ENCODE results near the gene PSTPIP2.

Gene PSTPIP2

DNA sequence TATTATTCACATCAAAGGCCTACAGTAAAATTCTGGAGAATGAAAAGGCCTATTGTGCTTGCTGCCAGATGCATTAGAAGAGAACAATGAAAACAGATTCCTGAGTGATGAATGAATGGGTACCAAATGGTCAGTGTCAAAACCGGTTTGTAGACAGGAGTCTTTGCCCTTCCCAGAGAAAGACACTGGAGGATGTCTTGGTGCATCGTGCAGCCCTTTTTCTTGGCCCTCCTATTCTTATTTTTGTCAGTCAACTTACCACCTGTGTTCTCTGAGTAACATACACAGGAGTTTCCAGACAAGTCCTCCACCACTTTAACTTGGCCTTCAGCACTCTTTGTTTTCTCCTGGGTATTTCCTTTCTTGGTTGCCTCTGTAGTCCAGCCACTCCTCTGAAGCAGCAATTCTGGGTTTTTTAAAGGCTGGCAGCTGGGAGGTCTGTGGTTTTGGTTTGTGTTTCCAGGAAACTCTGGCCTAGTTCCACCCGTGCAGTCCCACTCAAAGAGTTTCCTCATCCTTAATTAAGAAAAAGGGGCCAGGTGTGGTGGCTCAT lies 29.4 kb downstream of the PSTPIP2 start:
- Histone ChIP-seq H4K12ac (ENCODE audit: low read depth, low read length) (no peak overlapping the region), H3K36me3 (ENCODE audit: control insufficient read depth in 1 of 2, insufficient read depth in 2 of 2, low read length in 2 of 2) (peaks cover 5 to 7% of the 10 kb centered on the region in 2 experiments), H2BK120ac (ENCODE audit: insufficient read depth, low read length, poor library complexity) (peak overlapping the region; percentile 82), H4K8ac (ENCODE audit: low read depth, low read length) (peak overlapping the region; percentile 39), H3K4ac (ENCODE audit: low read depth, low read length) (no peak overlapping the region), H2AK5ac (ENCODE audit: low read length) (no peak overlapping the region), H3K4me3 (ENCODE audit: low read depth, low read length) (no peak overlapping the region), H3K9ac (ENCODE audit: low read length) (no peak overlapping the region), H3K9me3 (ENCODE audit: insufficient read depth, low read depth, low read length) (no peaks in the 10 kb centered on the region), H2AFZ (ENCODE audit: insufficient read depth, low read length, poor library complexity) (no peak overlapping the region), H3K18ac (ENCODE audit: low read length) (no peak overlapping the region), H3K27me3 (ENCODE audit: insufficient read depth, low read length) (no peaks in the 10 kb centered on the region), H4K91ac (ENCODE audit: low read depth, low read length) (peak overlapping the region; percentile 57), H2BK12ac (ENCODE audit: low read length) (peak overlapping the region; percentile 29), H3K27ac (ENCODE audit: low read depth, low read length) (peak overlapping the region; percentile 93), H3K23ac (ENCODE audit: low read length) (no peak overlapping the region), H3K79me2 (ENCODE audit: control insufficient read depth, insufficient read depth, low read length, poor library complexity) (peaks cover 6% of the 10 kb centered on the region), H3K79me1 (ENCODE audit: low read length) (peaks cover 33% of the 10 kb centered on the region), H2BK5ac (ENCODE audit: low read depth, low read length, poor library complexity) (peak overlapping the region; percentile 46), H3K4me2 (ENCODE audit: low read length) (peak overlapping the region; percentile 34), H3K14ac (ENCODE audit: low read length) (no peak overlapping the region), H3K4me1 (ENCODE audit: control insufficient read depth in 1 of 2, insufficient read depth in 2 of 2, low read length in 2 of 2) (peaks cover 30 to 35% of the 10 kb centered on the region in 2 experiments)
- no CpG with 5 or more reads among the region's 3 CpGs for WGBS (ENCODE audit: extremely low coverage, insufficient coverage, insufficient read length)
- no peak for DNase-seq

DNA sequence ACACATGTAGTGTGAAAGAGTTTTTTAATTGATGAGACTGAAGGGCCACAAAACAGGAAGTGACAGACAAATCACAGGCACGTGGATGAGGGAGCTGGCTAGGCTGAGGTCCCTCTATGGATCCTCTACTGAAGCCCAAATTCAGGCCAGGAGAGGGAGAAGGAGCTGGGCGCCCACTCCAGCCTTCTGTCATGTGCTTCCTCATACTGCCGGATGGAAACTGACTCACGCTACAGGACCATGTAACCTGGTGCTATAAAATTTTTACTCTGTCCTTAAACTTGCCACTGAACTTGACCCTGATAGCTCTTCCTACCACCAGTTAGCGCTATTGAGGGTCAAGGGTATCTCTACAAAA lies 31.3 kb downstream of the PSTPIP2 start:
- Histone ChIP-seq H3K4me3 (ENCODE audit: low read depth, low read length) (no peak overlapping the region), H4K12ac (ENCODE audit: low read depth, low read length) (no peak overlapping the region), H4K8ac (ENCODE audit: low read depth, low read length) (peak overlapping the region; percentile 62), H4K91ac (ENCODE audit: low read depth, low read length) (peak overlapping the region; percentile 88), H3K4me1 (ENCODE audit: control insufficient read depth in 1 of 2, insufficient read depth in 2 of 2, low read length in 2 of 2) (peaks cover 27 to 29% of the 10 kb centered on the region in 2 experiments), H2BK5ac (ENCODE audit: low read depth, low read length, poor library complexity) (peak overlapping the region; percentile 76), H3K36me3 (ENCODE audit: control insufficient read depth in 1 of 2, insufficient read depth in 2 of 2, low read length in 2 of 2) (peaks cover 5 to 7% of the 10 kb centered on the region in 2 experiments), H3K14ac (ENCODE audit: low read length) (peak overlapping the region; percentile 64), H2BK12ac (ENCODE audit: low read length) (peak overlapping the region; percentile 81), H3K4ac (ENCODE audit: low read depth, low read length) (peak overlapping the region; percentile 80), H3K27ac (ENCODE audit: low read depth, low read length) (peak overlapping the region; percentile 91), H3K9me3 (ENCODE audit: insufficient read depth, low read depth, low read length) (no peaks in the 10 kb centered on the region), H3K4me2 (ENCODE audit: low read length) (peak overlapping the region; percentile 9), H2AFZ (ENCODE audit: insufficient read depth, low read length, poor library complexity) (no peak overlapping the region), H3K23ac (ENCODE audit: low read length) (no peak overlapping the region), H3K18ac (ENCODE audit: low read length) (peak overlapping the region; percentile 87), H3K79me1 (ENCODE audit: low read length) (peaks cover 31% of the 10 kb centered on the region), H3K79me2 (ENCODE audit: control insufficient read depth, insufficient read depth, low read length, poor library complexity) (peaks cover 4% of the 10 kb centered on the region), H2BK120ac (ENCODE audit: insufficient read depth, low read length, poor library complexity) (peak overlapping the region; percentile 81), H3K9ac (ENCODE audit: low read length) (no peak overlapping the region), H2AK5ac (ENCODE audit: low read length) (peak overlapping the region; percentile 85), H3K27me3 (ENCODE audit: insufficient read depth, low read length) (no peaks in the 10 kb centered on the region)
- no peak for DNase-seq
- WGBS (ENCODE audit: extremely low coverage, insufficient coverage, insufficient read length), result no CpG with 5 or more reads among the region's 5 CpGs

DNA sequence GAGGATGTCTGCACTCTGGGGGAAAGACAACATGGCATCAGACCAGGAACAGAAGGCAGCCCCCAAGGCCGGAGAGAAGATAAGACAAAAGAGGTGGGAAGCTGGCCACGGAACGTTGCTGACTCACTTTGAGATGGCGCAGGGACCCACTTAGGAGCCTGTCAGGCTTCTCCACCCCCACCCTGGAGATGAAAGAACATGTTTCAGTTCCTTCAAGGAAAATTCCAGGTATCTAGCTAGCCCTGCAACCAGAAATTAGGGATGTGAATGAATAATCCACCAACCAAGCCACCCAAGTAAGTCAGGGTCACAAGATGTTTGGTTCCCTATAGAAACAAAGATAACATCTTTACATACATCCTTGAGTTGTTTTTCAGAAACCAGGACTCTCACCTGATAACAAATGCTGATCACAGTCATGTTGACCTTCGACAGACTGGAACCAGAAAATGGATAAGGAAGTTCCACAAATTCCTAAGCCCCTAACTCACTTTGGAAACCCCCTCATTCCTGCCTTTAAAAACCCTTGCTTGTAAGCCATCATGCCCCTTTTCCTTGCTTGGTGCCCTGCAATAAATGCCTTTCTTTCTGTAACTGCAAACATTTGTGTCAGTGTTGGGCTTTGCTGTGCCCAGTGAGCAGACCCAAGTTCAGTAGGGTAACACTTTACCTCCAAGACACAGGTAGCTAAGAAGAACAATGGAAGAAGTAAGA lies 31.9 kb downstream of the PSTPIP2 start:
- H3K36me3 ChIP-seq (ENCODE audit: control insufficient read depth in 1 of 2, insufficient read depth in 2 of 2, low read length in 2 of 2), result peaks cover 5 to 9% of the 10 kb centered on the region in 2 experiments
- H3K9ac ChIP-seq (ENCODE audit: low read length), result no peak overlapping the region
- H4K12ac ChIP-seq (ENCODE audit: low read depth, low read length), result no peak overlapping the region
- peak overlapping the region; percentile 6 for H4K8ac ChIP-seq (ENCODE audit: low read depth, low read length)
- H2AFZ ChIP-seq (ENCODE audit: insufficient read depth, low read length, poor library complexity), result no peak overlapping the region
- no peak overlapping the region for H2AK5ac ChIP-seq (ENCODE audit: low read length)
- H3K14ac ChIP-seq (ENCODE audit: low read length), result peak overlapping the region; percentile 37
- peak overlapping the region; percentile 81 for H2BK12ac ChIP-seq (ENCODE audit: low read length)
- DNase-seq, result no peak
- H3K79me1 ChIP-seq (ENCODE audit: low read length), result peaks cover 31% of the 10 kb centered on the region
- peak overlapping the region; percentile 9 for H3K4me2 ChIP-seq (ENCODE audit: low read length)
- WGBS (ENCODE audit: extremely low coverage, insufficient coverage, insufficient read length), result no CpG with 5 or more reads among the region's 5 CpGs
- H3K27ac ChIP-seq (ENCODE audit: low read depth, low read length), result peak overlapping the region; percentile 91
- H3K9me3 ChIP-seq (ENCODE audit: insufficient read depth, low read depth, low read length), result no peaks in the 10 kb centered on the region
- H3K79me2 ChIP-seq (ENCODE audit: control insufficient read depth, insufficient read depth, low read length, poor library complexity), result peaks cover 4% of the 10 kb centered on the region
- peak overlapping the region; percentile 42 for H3K18ac ChIP-seq (ENCODE audit: low read length)
- peak overlapping the region; percentile 88 for H4K91ac ChIP-seq (ENCODE audit: low read depth, low read length)
- H3K4ac ChIP-seq (ENCODE audit: low read depth, low read length), result peak overlapping the region; percentile 19
- no peak overlapping the region for H3K4me3 ChIP-seq (ENCODE audit: low read depth, low read length)
- H2BK5ac ChIP-seq (ENCODE audit: low read depth, low read length, poor library complexity), result peak overlapping the region; percentile 76
- no peaks in the 10 kb centered on the region for H3K27me3 ChIP-seq (ENCODE audit: insufficient read depth, low read length)
- H2BK120ac ChIP-seq (ENCODE audit: insufficient read depth, low read length, poor library complexity), result peak overlapping the region; percentile 81
- H3K4me1 ChIP-seq (ENCODE audit: control insufficient read depth in 1 of 2, insufficient read depth in 2 of 2, low read length in 2 of 2), result peaks cover 27 to 29% of the 10 kb centered on the region in 2 experiments
- no peak overlapping the region for H3K23ac ChIP-seq (ENCODE audit: low read length)

DNA sequence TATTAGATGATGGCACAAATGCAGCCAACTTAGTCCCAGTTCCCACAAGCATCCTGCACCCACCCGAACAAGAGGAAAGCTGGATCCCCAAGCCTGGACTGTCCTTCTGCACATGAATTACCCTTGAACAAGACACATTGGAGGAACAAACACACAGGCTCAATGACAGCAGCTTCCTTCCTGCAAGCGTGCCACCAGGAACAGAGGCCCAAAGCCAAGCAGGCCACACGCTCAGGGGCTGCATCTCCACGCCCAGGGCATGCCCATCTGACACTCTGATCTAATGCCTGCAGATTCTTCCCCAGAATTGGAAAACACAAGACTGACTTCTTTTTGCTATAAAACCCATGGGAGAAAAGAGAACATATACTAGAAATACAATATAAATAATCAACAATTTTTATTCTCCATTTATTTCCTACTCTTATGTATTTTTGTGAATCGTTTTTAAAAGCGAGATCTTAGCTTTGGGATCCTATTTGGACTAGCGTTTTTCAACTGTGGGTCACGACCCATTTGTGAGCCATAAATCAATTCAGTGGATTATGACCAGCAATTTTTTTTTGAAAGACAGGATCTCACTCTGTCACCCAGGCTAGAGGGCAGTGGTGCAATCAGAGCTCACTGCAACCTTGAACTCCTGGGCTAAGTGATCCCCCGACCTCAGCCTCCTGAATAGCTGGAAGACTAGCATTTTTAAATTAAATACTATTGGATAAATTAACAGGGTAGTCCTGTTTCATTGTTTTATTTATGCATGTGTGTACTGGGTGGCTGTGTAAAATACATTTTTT lies 34.4 kb downstream of the PSTPIP2 start:
- DNase-seq, result no peak
- H2BK5ac ChIP-seq (ENCODE audit: low read depth, low read length, poor library complexity), result no peak overlapping the region
- no peak overlapping the region for H4K12ac ChIP-seq (ENCODE audit: low read depth, low read length)
- no peak overlapping the region for H2BK12ac ChIP-seq (ENCODE audit: low read length)
- H2AFZ ChIP-seq (ENCODE audit: insufficient read depth, low read length, poor library complexity), result no peak overlapping the region
- H3K9ac ChIP-seq (ENCODE audit: low read length), result no peak overlapping the region
- no peak overlapping the region for H3K14ac ChIP-seq (ENCODE audit: low read length)
- no peak overlapping the region for H3K4me2 ChIP-seq (ENCODE audit: low read length)
- no peak overlapping the region for H3K4ac ChIP-seq (ENCODE audit: low read depth, low read length)
- H3K27ac ChIP-seq (ENCODE audit: low read depth, low read length), result no peak overlapping the region
- H3K4me3 ChIP-seq (ENCODE audit: low read depth, low read length), result no peak overlapping the region
- H4K8ac ChIP-seq (ENCODE audit: low read depth, low read length), result no peak overlapping the region
- no peak overlapping the region for H4K91ac ChIP-seq (ENCODE audit: low read depth, low read length)
- H3K79me2 ChIP-seq (ENCODE audit: control insufficient read depth, insufficient read depth, low read length, poor library complexity), result peaks cover 4% of the 10 kb centered on the region
- H3K27me3 ChIP-seq (ENCODE audit: insufficient read depth, low read length), result no peaks in the 10 kb centered on the region
- H3K9me3 ChIP-seq (ENCODE audit: insufficient read depth, low read depth, low read length), result no peaks in the 10 kb centered on the region
- no peak overlapping the region for H3K18ac ChIP-seq (ENCODE audit: low read length)
- peaks cover 27 to 29% of the 10 kb centered on the region in 2 experiments for H3K4me1 ChIP-seq (ENCODE audit: control insufficient read depth in 1 of 2, insufficient read depth in 2 of 2, low read length in 2 of 2)
- H3K36me3 ChIP-seq (ENCODE audit: control insufficient read depth in 1 of 2, insufficient read depth in 2 of 2, low read length in 2 of 2), result peaks cover 5 to 14% of the 10 kb centered on the region in 2 experiments
- no peak overlapping the region for H3K23ac ChIP-seq (ENCODE audit: low read length)
- no CpG with 5 or more reads among the region's 9 CpGs for WGBS (ENCODE audit: extremely low coverage, insufficient coverage, insufficient read length)
- no peak overlapping the region for H2AK5ac ChIP-seq (ENCODE audit: low read length)
- H2BK120ac ChIP-seq (ENCODE audit: insufficient read depth, low read length, poor library complexity), result no peak overlapping the region
- H3K79me1 ChIP-seq (ENCODE audit: low read length), result peaks cover 29% of the 10 kb centered on the region
